ENCODE data around the gene PTPRC.
A peak's percentile ranks its signal among the peaks of the same experiment; 100 is the strongest.

PTPRC gene

GRCh38 chr1:198711837-198712236 lies 73.0 kb downstream of the PTPRC start:
- DNase-seq: no peak

GRCh38 chr1:198713081-198713480 lies 74.2 kb downstream of the PTPRC start:
- no peak for DNase-seq

DNA sequence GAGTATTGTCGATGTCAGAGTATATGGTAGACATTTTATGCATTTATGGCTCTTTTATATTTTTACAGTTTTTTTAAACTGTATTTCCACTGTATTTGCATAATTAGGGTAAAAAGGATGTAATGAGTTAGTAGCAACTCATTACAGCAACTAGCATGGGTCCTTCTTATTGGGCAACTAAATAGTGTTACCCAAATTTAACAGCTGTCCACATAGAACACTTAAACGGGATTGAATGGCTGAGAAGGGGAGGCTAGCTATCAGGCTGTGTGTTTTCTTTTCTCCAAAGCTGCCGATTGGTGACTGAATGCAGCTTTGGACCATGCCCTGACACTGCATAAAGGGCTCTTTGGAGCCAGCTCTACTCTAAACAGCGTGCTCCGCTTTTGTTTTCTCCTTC lies 75.4 kb downstream of the PTPRC start:
- no peak for DNase-seq

- no peak for DNase-seq
These were observed 77.2 kb downstream of the PTPRC start for GRCh38 chr1:198716051-198716450.

DNA sequence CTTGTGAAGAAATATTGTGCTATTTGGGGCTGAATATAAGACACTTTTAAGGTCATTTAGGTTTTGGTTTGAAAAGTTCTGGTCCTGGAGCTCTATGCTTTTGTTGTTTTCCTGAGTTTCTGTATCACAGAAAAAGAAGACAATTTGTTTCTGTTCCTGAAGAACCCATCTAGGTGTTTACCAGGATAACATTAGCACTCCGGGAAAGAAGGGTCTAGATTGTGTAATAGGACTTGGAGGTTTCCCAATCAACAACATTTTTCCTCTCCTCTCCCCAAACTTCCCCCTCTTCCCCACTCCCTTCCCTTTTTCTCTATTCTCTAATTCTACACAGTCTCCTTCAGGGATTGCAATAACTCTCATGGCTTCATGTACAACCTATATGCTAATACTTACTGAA lies 78.7 kb downstream of the PTPRC start:
- no peak for DNase-seq

DNA sequence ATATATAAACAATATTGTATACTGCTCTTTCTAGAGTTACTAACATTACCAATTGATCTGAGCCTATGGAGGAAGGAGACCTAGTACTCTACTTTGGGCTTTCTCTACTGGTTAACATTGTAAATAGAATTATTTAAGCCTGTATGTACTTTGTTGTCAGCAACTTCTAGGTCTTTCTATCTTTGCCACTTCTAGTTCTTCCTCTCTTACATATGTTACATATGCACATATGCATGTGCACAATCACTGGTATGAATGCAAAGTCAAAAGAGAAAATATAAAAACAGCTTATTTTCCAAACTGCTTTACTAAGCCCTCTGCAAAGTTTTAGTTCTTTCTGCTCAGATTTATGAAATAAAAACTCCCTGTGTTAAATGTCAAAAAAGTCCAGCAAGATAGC lies 84.3 kb downstream of the PTPRC start:
- DNase-seq: no peak

DNA sequence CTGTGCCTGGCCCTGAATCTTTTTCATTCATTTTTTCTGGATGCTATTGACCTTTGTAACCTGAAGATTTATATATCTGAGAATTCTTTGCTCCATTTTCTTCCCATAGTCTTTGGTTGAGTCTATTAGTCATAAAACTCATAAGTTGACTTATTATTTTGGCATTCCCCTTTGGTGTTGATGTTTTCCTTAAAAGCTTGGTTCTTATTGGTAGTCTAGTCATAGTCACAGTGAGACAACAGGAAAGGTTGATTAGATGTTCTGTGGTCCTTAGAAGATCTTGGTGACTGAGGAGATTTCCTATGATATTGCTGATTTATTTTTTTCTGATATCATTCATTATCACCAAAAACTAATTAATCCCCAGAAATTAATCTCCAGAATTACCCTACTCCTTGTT lies 86.2 kb downstream of the PTPRC start:
- DNase-seq: no peak

- no peak for DNase-seq
These were observed 87.6 kb downstream of the PTPRC start for GRCh38 chr1:198726455-198726854.

DNA sequence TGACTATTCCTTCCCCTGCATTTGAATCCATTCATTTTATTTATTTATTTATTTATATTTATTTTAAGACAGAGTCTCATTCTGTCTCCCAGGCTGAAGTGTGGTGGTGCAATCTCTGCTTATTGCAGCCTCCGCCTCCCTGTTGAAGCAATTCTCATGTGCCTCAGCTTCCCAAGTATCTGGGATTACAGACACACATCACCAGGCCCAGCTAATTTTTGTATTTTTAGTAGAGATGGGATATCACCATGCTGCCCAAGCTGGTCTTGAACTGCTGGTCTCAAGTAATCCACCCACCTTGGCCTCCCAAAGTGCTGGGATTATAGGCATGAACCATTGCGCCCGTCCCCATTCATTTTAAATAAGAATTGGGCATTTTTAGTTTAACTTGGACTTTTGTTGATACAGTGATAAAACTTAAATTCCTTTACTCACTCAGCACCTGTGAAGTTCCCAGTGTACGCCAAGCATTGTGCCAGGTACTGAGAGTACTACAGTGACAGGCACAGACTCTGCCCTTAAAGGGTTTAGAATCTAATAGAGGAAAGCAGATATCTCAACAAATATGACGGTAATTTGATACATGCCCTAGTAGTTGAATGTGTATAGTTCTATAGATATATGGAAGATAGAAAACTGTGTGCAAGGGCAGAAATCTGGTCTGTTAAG lies 90.5 kb downstream of the PTPRC start:
- DNase-seq: no peak

DNA sequence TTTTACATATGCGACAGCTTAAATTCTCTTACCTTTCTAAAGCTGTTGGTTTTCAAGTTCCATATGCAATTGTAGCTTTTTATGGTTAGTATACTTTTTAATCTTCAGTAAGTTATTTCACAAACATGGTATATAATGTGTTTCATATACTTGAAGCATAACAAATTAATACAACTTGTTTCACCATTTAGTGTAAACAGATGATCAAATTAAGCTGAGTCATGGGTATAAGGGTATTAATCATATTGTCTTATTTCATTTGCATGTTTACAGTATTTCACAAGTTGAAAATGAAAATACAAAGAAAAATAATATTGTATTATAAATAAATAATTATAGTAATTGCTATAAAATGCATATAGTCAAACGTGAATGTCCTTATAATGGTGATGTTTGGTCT lies 92.1 kb downstream of the PTPRC start:
- DNase-seq: no peak

- DNase-seq: no peak
These were observed 95.6 kb downstream of the PTPRC start for GRCh38 chr1:198734323-198735008.

DNA sequence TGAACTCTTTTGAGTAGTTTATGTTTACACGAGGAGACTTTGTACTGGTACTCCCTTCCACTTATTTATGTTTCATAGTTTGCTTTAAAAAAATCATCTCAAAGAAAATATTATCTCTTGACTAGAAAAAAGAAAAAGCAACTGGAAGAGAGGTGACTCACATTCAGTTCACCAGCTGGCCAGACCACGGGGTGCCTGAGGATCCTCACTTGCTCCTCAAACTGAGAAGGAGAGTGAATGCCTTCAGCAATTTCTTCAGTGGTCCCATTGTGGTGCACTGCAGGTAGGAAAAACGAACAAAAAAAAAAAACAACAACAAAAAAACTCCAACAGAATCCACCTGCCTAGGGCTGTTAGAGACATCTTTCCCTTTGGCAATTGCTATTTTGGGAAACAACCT lies 102.9 kb downstream of the PTPRC start:
- DNase-seq: peak in 1 of 2 donors; percentile 12

- DNase-seq: no peak
These were observed 108.3 kb downstream of the PTPRC start for GRCh38 chr1:198747127-198747526.

- no peak for DNase-seq
These were observed 110.4 kb downstream of the PTPRC start for GRCh38 chr1:198749279-198749678.

DNA sequence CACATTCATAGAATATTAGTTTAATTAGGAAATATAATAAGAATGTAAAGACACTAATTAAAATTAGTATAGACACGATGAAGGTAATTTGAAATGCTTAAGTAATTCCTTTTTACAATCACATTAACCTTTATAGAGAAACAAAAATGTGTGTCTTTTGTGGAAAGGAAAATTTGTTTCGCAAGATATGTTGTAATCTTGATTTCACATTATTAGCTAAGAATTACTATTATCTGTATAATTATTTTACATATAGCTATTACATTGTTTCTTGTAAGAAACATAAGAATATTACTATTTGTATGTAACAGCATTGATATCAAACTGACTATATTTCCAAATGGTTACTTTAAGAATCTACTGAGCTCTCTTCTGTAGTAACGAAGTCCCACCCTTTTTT lies 111.2 kb downstream of the PTPRC start:
- no peak for DNase-seq

DNA sequence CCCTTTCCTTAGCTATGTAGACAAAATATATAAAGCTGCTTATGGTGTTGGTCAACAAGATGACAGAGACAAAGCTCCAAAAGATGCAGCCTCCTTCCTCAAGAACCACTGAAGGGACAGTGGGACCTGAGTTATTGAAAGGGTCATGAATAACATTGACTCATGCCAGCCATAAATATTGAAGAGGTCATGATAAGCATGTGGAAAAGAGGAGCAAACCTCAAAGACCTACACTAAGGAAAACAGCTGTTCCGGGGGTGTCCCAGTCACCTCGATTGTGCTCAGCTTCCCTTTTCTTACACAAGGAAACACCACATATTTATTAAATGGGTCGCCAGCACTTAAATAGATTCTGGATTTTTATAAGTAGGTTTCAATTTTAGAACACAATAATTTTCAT lies 112.9 kb downstream of the PTPRC start:
- DNase-seq: no peak

GRCh38 chr1:198754670-198755069 lies 115.8 kb downstream of the PTPRC start:
- DNase-seq: no peak

GRCh38 chr1:198755715-198756114 lies 116.9 kb downstream of the PTPRC start:
- DNase-seq: no peak

DNA sequence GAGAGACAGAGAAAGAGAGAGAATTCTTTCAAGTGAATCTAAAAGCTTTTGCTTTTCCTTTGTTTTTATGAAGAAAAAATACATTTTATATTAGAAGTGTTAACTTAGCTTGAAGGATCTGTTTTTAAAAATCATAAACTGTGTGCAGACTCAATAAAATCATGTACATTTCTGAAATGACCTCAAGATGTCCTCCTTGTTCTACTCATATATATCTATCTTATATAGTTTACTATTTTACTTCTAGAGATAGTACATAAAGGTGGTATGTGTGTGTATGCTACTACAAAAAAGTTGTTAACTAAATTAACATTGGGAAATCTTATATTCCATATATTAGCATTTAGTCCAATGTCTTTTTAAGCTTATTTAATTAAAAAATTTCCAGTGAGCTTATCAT lies 117.6 kb downstream of the PTPRC start:
- no peak for DNase-seq

DNA sequence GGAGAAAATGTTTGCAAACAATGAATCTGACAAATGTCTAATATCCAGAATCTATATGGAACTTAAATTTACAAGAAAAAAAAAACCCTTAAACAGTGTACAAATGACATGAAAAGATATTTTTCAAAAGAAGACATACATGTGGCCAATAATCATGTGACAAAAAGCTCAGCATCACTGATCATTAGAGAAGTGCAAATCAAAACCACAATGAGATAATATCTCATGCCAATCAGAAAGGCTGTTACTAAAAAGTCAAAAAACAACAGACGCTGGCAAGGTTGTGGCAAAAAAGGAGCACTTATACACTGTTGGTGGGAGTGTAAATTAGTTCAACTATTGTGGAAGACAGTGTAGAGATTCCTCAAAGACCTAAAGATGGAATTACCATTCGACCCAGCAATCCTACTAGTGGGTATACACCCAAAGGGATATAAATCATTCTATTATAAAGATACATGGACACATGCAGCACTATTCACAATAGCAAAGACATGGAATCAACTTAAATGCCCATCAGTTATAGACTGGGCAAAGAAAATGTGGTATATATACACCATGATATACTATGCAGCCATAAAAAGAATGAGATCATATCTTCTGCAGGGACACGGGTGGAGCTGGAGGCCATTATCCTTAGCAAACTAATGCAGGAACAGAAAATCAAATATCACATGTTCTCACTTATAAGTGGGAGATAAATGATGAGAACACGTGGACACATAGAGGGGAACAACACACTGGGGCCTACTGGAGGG lies 123.2 kb downstream of the PTPRC start:
- DNase-seq: no peak

DNA sequence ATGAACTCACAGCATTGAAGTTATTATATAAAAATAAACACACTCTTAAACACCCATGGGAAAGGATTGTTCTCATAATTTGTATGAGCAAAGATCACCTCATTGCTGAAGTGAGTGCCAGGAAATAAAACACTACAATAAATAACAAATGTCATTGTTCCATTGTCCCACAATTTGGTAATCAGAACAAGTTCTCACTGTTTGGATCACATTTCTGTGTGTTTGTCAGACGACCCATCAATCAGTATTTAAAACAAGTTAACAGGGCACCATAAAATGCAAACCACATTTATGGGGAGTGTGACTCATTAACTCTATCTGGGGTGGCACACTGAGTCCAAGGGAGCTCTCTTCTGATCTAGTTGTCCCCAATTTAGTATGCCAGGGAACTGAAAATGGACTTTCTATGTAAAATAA lies 124.5 kb downstream of the PTPRC start:
- DNase-seq: no peak

- no peak for DNase-seq
These were observed 125.9 kb downstream of the PTPRC start for GRCh38 chr1:198764748-198765147.

GRCh38 chr1:198765416-198765815 lies 126.6 kb downstream of the PTPRC start:
- DNase-seq: no peak

- DNase-seq: no peak
These were observed 132.8 kb downstream of the PTPRC start for GRCh38 chr1:198771563-198772153.
